ENCODE results near the gene SLCO3A1.

Gene SLCO3A1

DNA sequence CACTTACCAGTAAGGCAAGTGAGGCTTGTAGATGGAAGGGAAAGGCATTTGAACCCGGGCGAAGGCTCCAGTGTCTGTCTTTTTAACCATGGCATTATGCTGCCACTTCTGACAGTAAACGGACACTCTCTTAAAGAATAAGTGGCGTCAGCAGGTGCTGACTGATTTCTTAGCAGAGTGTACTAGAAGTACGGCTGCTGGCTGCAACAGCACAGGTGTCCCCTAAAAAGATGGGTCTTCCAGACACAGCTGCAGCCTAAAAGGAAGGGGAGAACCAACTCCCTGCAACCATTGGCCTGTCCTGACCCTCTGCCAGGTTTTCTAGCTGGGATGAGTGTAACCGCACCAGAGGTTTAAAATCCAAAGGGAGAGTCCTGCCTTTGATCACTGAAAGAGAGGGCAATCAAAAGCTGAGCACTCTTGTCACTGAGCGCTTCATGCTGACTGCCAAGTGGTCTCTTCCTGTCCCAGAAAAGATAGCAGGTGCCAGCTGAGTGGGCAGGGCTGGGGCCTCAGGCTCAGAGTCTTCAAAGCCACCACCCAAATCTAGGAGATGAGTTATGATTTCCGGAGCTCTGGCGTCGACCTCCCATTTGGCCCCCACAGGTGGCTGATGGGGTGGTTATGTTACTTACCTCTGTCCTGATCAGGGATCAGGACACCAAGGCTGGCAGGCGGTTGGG lies 255.8 kb downstream of the SLCO3A1 start:
- DNase-seq, result no peak

DNA sequence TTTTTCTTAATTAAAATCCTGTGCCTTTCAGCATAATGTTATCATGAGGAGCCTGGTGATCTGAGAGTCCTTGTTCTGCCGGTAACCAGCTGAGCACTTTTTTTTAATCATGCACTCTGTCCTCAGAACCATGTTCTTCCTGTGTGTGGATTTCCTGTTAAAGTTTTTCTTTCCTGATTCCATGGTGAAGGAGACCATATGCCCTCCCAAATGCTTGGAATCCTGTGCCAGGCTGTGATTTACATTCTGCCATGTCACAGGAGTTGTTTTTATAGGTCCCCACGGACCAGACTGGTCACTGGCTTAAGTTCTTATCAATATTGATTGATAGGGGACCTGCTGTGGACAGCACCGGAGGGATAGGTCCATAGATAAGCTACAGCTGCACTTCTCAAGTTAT lies 257.8 kb downstream of the SLCO3A1 start:
- no peak for DNase-seq

DNA sequence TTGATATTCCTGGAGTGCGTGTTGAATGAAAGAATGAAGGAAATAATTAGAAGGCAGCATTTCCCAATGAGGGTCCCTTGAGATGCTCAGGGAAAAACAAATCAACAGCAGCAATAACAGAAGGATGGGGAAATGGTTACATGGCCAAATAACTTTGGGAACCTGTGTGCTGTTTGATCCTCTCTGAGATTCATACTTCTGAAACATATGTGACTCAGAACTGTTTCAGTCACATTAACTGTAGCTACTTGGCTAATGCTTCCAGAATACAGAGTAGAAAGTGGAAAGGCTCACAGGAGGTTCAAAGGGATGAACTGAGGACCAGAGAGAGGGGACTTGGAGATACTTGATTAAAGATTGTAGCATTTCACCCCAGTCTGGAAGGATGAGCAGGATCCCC lies 258.2 kb downstream of the SLCO3A1 start:
- no peak for DNase-seq

- no peak for DNase-seq
These were observed 258.7 kb downstream of the SLCO3A1 start for GRCh38 chr15:92112180-92112579.

DNA sequence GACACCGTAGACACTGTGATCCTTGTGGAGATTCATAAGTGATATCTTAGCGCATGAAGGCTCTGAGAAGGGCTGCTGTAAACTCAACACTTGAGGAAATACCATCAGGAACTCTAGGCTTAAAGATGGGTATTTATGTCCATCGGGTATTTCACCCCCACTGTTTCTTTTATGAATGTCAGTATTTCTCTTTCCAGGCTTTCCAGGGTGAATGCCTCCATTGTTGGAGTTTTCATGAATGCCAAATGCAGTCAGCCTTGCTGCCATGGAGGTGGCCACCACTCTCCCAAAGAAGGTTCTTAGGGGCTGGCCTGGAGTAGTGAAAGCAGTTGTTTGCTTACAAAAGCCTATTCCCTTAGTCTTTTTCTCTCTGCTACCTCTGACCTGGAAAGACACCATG lies 259.2 kb downstream of the SLCO3A1 start:
- no peak for DNase-seq

GRCh38 chr15:92113832-92114231 lies 260.3 kb downstream of the SLCO3A1 start:
- no peak for DNase-seq

DNA sequence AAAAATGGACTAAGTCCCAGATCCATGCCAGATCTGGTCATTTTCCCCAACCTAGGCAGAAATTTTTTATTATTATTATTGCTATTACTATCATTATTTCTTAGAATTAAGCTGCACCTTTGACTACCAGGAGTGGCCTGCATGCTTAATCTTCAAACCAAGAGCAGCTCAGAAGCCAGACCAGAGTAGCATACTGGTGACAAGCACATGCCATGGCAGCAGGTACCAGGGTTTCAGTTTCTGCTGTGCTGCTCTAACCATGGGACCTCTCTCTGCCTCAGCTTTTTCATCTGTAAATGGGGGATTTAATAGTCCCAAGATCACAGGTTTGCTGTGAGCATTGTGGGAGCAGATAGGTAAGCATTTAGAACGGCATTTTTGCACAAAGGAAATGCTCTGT lies 262.3 kb downstream of the SLCO3A1 start:
- DNase-seq, result no peak

DNA sequence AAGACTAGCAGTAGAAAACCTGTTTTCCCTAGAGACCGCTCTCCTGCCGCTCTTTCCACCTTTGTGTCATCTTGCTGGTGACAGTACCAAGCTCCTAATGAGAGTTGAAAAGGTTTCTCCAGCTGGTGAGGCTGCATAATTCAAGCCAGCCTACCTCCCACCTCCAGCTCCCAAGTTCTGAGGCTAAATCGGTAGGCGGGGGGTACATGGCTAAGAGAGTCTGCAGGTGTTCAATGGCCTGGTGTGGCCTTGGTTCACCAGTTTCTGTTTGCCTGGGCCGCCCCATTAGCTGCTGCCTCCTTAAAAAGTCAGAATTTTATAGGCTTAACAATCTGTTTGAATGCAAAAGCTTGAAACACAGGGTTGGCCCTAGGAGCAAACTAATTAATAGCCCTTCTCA lies 262.8 kb downstream of the SLCO3A1 start:
- no peak for DNase-seq

DNA sequence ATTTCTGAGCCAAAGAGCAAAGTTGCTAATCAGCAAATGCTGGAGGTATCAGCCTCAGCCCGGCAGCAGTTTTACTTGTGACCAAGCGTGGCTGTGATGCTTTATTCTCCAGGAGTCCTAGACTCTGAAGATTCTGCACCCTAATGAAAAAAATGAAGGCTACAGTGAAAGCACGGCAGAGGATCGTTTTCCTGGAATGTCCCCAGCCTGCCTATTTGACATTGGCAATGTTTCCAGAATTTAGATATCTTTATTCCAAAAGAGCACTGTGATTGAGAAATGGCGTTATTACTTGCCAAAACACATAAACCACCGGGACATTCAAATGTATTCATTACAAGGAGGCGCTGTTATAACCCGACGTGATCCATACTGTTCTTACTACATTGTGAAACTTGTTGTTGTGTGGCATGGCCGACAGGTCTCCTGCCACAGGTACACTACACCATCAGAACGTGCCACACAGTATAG lies 263.8 kb downstream of the SLCO3A1 start:
- no peak for DNase-seq

DNA sequence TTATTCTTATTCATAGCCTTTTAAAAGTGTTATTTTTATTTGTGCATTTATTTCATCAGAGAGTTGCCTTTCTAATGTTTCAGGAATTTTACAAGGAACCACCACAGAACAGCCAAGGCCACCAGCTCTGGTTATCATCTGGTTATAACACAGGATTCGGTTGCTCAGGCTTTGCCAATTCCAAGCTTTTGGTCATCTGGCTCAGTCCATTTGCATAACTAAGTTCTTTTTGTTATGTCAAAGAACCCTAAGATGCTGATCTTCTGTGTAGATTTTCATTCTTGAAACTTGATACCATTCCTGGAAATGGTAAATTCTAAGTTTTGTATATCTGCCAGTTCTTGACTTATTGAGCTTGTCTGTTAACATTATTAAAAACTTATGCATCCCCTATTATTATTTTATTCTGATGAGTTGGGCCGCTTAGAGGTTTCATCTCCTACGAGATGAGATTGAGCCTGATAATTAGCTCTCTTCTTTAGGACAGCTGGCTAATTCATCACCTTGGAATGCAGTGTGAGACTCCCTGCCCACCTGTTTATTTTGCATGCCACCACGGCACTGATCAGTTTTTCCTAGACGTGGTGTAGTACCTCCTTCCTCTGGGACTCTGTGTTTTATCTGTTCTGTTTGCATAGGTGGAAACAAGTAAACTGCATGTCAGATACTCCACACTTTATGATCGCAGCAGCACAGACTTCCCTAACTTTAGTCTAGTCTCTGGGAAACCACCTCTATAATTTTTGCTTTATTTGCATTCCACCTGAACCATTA lies 264.8 kb downstream of the SLCO3A1 start:
- no peak for DNase-seq

DNA sequence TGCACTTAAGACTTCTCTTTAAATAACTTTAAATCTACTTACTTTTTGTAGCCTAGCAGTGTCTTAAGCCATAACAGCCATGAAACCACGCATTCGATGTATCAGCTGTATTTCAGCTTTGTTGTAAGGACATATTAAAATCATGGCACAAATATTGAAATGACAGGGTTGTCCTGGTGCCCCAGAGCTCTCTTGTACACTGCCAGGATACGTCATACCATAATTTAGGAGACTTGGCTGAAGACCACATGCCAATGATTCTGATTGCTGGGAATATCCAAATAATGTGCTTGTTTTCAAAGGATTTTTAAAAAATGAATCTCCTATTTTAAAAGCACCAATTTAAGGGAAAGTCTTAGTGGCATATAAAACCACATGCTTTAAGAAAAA lies 265.4 kb downstream of the SLCO3A1 start:
- DNase-seq, result no peak

GRCh38 chr15:92120094-92120795 lies 266.7 kb downstream of the SLCO3A1 start:
- no peak for DNase-seq

DNA sequence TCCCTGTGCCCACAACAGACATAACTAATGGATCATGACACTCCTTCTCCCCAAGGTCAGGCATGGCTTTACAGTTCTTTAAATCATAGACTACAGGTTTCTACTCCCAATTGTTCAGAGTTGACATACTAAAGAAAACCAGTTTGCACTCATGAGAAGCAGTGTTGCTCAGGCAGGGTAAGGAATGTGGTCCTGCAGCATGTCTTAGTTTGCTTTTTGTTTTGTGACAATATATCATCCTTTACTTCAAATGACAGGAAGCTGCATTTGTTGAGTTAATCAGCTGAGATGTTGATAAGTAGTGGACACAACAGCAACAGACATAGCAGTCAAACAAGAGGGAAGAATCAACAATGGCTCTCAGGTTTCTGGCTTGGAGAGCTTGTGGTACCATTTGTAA lies 267.5 kb downstream of the SLCO3A1 start:
- DNase-seq, result no peak

DNA sequence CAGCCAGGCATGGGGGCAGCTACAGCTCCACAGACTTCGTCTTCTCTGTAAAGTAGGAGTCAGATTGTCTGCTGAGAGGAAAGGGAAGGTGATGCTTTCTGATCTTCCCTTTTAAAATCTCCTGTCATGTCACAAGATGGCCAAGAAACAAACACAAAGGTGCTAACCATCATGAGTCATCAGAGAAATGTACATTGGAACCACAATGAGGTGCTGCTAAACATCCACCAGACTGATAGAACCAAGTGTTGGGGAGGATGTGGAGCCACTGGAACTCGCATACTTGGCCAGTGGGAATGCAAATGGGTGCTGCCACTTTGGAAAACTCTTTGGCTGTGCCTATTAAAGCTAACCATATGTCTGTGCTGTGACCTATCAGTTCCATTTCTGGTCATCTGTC lies 268.8 kb downstream of the SLCO3A1 start:
- DNase-seq, result no peak

- DNase-seq, result no peak
These were observed 270.6 kb downstream of the SLCO3A1 start for GRCh38 chr15:92123962-92124656.

- DNase-seq, result no peak
These were observed 271.1 kb downstream of the SLCO3A1 start for GRCh38 chr15:92124657-92125010.

DNA sequence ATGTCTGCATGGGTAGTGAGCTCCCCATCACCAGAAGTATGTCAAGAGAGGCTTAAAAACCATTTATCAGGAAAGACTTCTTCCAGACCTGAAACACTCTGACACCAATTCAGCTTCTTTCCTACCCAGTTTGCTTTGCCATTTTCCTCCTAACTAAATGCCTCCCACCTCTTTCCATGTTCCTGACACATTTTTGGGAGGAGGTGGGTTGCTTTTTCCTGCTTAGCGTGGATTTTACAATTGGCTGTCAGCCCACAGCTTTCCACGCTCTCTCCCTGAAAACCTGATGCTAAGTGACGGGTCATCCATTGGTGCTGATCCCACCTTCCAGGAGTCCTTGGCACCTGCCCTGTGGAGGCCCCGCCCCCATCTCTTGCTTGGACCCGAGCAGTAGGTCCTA lies 275.3 kb downstream of the SLCO3A1 start:
- DNase-seq, result no peak

GRCh38 chr15:92130244-92130643 lies 276.7 kb downstream of the SLCO3A1 start:
- DNase-seq, result no peak

DNA sequence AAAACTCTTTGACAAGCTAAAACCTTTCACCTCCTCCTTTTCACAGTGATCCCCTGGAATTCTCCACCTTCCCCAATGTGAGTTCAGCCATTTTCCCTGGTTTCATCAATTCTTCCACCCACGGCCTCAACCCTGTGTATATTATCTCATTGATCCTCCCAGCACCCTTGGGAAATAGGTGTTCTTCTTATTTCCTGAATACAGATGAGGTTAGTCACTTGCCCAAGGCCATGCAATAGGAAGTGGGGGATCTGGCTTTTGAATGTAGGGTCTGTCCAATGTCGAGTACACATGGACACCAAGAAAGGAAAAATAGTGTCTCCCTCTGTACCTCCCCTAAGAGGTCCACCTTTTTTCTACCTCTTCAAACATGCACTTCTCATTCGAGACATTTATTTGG lies 277.4 kb downstream of the SLCO3A1 start:
- no peak for DNase-seq

DNA sequence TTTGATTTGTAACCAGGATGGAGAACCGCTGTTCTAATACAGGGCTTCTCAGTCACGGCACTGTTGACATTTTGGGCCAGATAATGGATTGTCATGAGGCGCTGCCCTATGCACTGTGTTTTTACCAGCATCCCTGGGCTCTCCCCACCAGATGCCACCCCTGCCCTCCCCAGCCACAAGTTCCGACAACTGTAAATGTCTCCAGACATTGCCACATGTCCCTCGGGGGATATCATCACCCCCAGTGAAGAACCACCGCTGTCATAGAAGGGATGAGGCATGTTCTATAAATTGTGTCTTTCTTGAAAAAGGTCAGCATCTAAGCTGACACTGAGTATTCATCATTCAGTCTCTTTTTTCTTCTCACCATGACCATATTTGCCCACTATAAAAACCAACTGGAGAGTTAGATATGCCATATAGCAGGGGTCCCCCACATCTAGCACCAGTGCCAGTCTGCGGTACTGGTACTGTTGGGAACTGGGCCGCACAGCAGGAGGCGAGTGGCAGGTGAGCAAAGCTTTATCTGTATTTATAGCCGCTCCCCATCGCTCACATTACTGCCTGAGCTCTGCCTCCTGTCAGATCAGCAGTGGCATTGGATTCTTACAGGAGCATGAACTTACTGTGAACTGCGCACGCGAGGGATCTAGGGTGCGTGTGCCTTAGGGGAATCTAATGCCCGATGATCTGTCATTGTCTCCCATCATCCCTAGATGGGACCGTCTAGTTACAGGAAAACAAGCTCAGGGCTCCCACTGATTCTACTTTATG lies 279.7 kb downstream of the SLCO3A1 start:
- DNase-seq, result no peak

GRCh38 chr15:92140796-92141195 lies 287.3 kb downstream of the SLCO3A1 start:
- no peak for DNase-seq

DNA sequence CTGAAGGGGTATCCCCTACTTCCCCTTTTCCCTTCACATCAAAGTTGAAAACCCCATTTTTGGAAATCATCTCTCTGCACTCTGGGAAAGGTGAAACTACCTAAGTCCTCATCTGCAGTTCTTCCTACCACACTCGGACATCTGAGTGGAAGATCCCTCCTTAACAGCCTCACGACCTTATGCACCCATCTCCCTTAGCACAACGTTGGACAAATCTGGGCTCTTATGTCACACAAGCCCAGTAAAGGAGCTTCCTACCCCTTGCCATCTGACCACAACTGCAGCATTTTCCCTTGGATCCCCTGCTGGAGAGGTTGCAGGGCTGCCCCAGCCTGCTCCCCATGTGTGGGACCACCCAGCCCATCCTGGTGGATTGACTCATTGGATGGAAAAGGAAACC lies 288.1 kb downstream of the SLCO3A1 start:
- DNase-seq, result no peak
